HepG2 (cell line): ENCODE results near the gene KLHL3. TPM values are rescaled to one million over a fixed set of nuclear protein-coding genes. Genes with fewer than 3 reads are reported as not detected.

Experiments
- ATAC-seq: fragments of 200-7000 bp; cut with Tn5 transposase; 3 replicates; pipeline ENCODE4 v1.9.1; 2020; ENCODE audit warnings: mild to moderate bottlenecking, moderate library complexity
- BruUV-seq: library from RNA; stranded (reverse); fragments of 400-500 nt; replicated peaks from 2 replicates; lab custom pipeline; 2021; lab: Mats Ljungman, UMichigan
- CTCF ChIA-PET: fragments of 300-600 bp; formaldehyde crosslinking; extraction: SDS; loops from one replicate; lab custom pipeline; 2021; ENCODE audit warnings: low total read pairs, inconsistent platforms, low intra/inter-chr PET ratio; lab: Yijun Ruan, JAX
- POLR2A ChIA-PET: fragments of 350-600 bp; sonication (Branson Sonifier 250); formaldehyde crosslinking; loops from one replicate; lab custom pipeline; 2020; ENCODE audit warnings: antibody characterized with exemption, inconsistent platforms; lab: Yijun Ruan, JAX
- DNase-seq: peaks from one replicate; pipeline ENCODE4 v3.0.0-alpha.2; 2015; ENCODE audit warnings: low spot score
- FAIRE-seq: peaks from 3 replicates; lab custom pipeline; 2011; peaks lifted over from hg19 to GRCh38; lab: Jason Lieb, UNC
- H2AFZ ChIP-seq: one replicate; pipeline ENCODE4 v1.6.1; 2011; ENCODE audit warnings: low read length, inconsistent platforms
- H3K27ac ChIP-seq: fragments of 300-600 bp; 3 replicates; pipeline ENCODE4 v1.8.0; 2011; ENCODE audit warnings: mixed run types, mild to moderate bottlenecking, mixed read lengths, low read length, inconsistent platforms; ENCODE audit not compliant: insufficient read depth; ENCODE audit errors: extremely low read length
- H3K27me3 ChIP-seq, 2 experiments: fragments of 200-600 bp in 1 of 2; 2 replicates in 1 of 2; 3 replicates in 1 of 2; pipeline versions ENCODE4 v1.6.0 to v1.8.0; 2011; ENCODE audit warnings: low read length in 2 of 2, mild to moderate bottlenecking in 2 of 2, moderate library complexity in 2 of 2, inconsistent platforms in 1 of 2; ENCODE audit not compliant: insufficient read depth in 2 of 2, control insufficient read depth in 1 of 2
- H3K36me3 ChIP-seq, 2 experiments: fragments of 200-600 bp in 1 of 2; replicated peaks in 1 of 2; 2 replicates in 1 of 2; 3 replicates in 1 of 2; pipeline versions ENCODE4 v1.5.1 to v1.8.0; 2011; ENCODE audit warnings: low read length in 2 of 2, inconsistent platforms in 1 of 2; ENCODE audit not compliant: insufficient read depth in 2 of 2, control insufficient read depth in 1 of 2
- H3K4me1 ChIP-seq: 2 replicates; pipeline ENCODE4 v1.5.1; 2012; ENCODE audit warnings: low read length, inconsistent platforms; ENCODE audit not compliant: insufficient read depth
- H3K4me2 ChIP-seq: 2 replicates; pipeline ENCODE4 v1.6.0; 2011; ENCODE audit warnings: low read depth, low read length, inconsistent platforms
- H3K4me3 ChIP-seq, 3 experiments: fragments of 200-600 bp in 1 of 3; sonication (generic), shearing (Covaris generic) in 1 of 3; replicated peaks in 1 of 3; 2 replicates each; pipeline ENCODE4 v1.5.1; 2011 to 2016; ENCODE audit warnings: low read length in 3 of 3, inconsistent platforms in 2 of 3, low read depth in 2 of 3, mild to moderate bottlenecking in 2 of 3, control low read depth in 1 of 3, mixed read lengths in 1 of 3; ENCODE audit not compliant: insufficient read depth in 1 of 3
- H3K79me2 ChIP-seq: one replicate; pipeline ENCODE4 v1.6.1; 2011; ENCODE audit warnings: low read length, inconsistent platforms; ENCODE audit not compliant: insufficient read depth
- H3K9ac ChIP-seq: 2 replicates; pipeline ENCODE4 v1.6.0; 2011; ENCODE audit warnings: mild to moderate bottlenecking, low read depth, low read length, inconsistent platforms; ENCODE audit not compliant: insufficient read depth
- H3K9me3 ChIP-seq: 2 replicates; pipeline ENCODE4 v1.5.1; 2012; ENCODE audit warnings: mild to moderate bottlenecking, low read length
- H4K20me1 ChIP-seq: 2 replicates; pipeline ENCODE4 v1.6.0; 2011; ENCODE audit warnings: inconsistent platforms, mild to moderate bottlenecking, low read length, moderate library complexity; ENCODE audit not compliant: insufficient read depth
- BCLAF1 ChIP-seq: fragments of 450-650 bp; IDR thresholded peaks from 2 replicates; pipeline ENCODE4 v1.6.1; 2017; ENCODE audit warnings: mild to moderate bottlenecking
- DNMT1 ChIP-seq: sonication (generic); formaldehyde crosslinking; IDR thresholded peaks from 2 replicates; pipeline ENCODE4 v1.5.1; 2020; ENCODE audit warnings: mild to moderate bottlenecking, missing genetic modification reagents
- EED ChIP-seq: sonication (generic); formaldehyde crosslinking; IDR thresholded peaks from 2 replicates; pipeline ENCODE4 v1.5.0; 2020; ENCODE audit warnings: mild to moderate bottlenecking, missing genetic modification reagents
- FOXJ3 ChIP-seq: sonication (generic); formaldehyde crosslinking; IDR thresholded peaks from 2 replicates; pipeline ENCODE4 v1.4.0; 2020; ENCODE audit warnings: missing genetic modification reagents, mild to moderate bottlenecking, borderline replicate concordance
- HNRNPK ChIP-seq: fragments of 200-400 bp; formaldehyde crosslinking; IDR thresholded peaks from 2 replicates; pipeline ENCODE4 v1.6.1; 2018; ENCODE audit warnings: low read length, low read depth, moderate library complexity, mild to moderate bottlenecking; ENCODE audit not compliant: poor library complexity, severe bottlenecking
- HOXA3 ChIP-seq: sonication (generic); formaldehyde crosslinking; IDR thresholded peaks from 2 replicates; pipeline ENCODE4 v1.5.0; 2020; ENCODE audit warnings: missing genetic modification reagents
- NCOA1 ChIP-seq: sonication (generic); formaldehyde crosslinking; IDR thresholded peaks from 2 replicates; pipeline ENCODE4 v1.9.0; 2021; ENCODE audit warnings: missing genetic modification reagents
- PTBP1 ChIP-seq: fragments of 200-400 bp; formaldehyde crosslinking; IDR thresholded peaks from 2 replicates; pipeline ENCODE4 v1.6.1; 2018; ENCODE audit warnings: low read length, low read depth; ENCODE audit not compliant: poor library complexity, severe bottlenecking
- SNAPC5 ChIP-seq: sonication (generic); formaldehyde crosslinking; IDR thresholded peaks from 2 replicates; pipeline ENCODE4 v1.8.1; 2023; ENCODE audit warnings: mild to moderate bottlenecking, missing genetic modification reagents, borderline replicate concordance
- TFE3 ChIP-seq: IDR thresholded peaks from 2 replicates; pipeline ENCODE4 v1.6.1; 2016
- TIGD3 ChIP-seq: sonication (generic); formaldehyde crosslinking; IDR thresholded peaks from 2 replicates; pipeline ENCODE4 v1.5.1; 2020; ENCODE audit warnings: mild to moderate bottlenecking, missing genetic modification reagents, borderline replicate concordance
- ZBED4 ChIP-seq: sonication (generic); formaldehyde crosslinking; IDR thresholded peaks from 2 replicates; pipeline ENCODE4 v1.4.0; 2020; ENCODE audit warnings: missing genetic modification reagents, borderline replicate concordance
- ZIK1 ChIP-seq: sonication (generic); formaldehyde crosslinking; IDR thresholded peaks from 2 replicates; pipeline ENCODE4 v1.5.0; 2020; ENCODE audit warnings: mild to moderate bottlenecking, low read depth, missing genetic modification reagents, borderline replicate concordance
- ZNF317 ChIP-seq: sonication (generic); formaldehyde crosslinking; IDR thresholded peaks from 2 replicates; pipeline ENCODE4 v1.5.0; 2020; ENCODE audit warnings: mild to moderate bottlenecking, missing genetic modification reagents
- ZNF580 ChIP-seq: IDR thresholded peaks from 2 replicates; pipeline ENCODE4 v1.6.1; 2016; ENCODE audit warnings: low read depth, borderline replicate concordance
- WGBS: methylation state at CpG from one replicate; pipeline ENCODE4 v1.1.6; 2017; ENCODE audit warnings: low lambda C conversion rate; 5-methylcytosine and 5-hydroxymethylcytosine counted together
- in situ Hi-C: cut with HindIII; loops from 2 replicates; pipeline ENCODE4 v1.10.0; 2017; ENCODE audit warnings: low pct_unique_long_range_greater_than_20kb; ENCODE audit not compliant: extremely low pct_ligation_motif_present
- intact Hi-C: fragments of 100-400 bp; cut with micrococcal nuclease; formaldehyde crosslinking; loops from one replicate; pipeline ENCODE4 v1.10.0; 2022; ENCODE audit not compliant: unreplicated experiment
- polyA plus RNA-seq, 8 experiments: library from polyadenylated mRNA; depleted of rRNA in 3 of 8; stranded (reverse) in 7 of 8; unstranded in 1 of 8; fragments of >200 nt; fragmentation: Illumina TruSeq in 4 of 8; extraction: Trizol in 4 of 8; gene quantifications; 2 replicates each; pipeline versions ENCODE4 v1.2.1 to v1.2.3, GENCODE V29; 2011 to 2016; ENCODE audit warnings: low read depth in 4 of 8, missing spikeins in 1 of 8, mixed read lengths in 1 of 8; ENCODE audit not compliant: insufficient read depth in 1 of 8
- total RNA-seq, 5 experiments: library from RNA; depleted of rRNA; stranded (reverse); fragments of >200 nt; fragmentation: Illumina TruSeq; extraction: Trizol; gene quantifications; 2 replicates each; pipeline ENCODE4 v1.2.3, GENCODE V29; 2016; ENCODE audit warnings: low read depth in 1 of 5

Gene KLHL3
- total and polyA plus RNA-seq, 2 of the 13 experiments (the other 11 are each of a cell fraction or from before 2014, with no cell fraction given), result 0.02 to 0.08 TPM

GRCh38 chr5:137672881-137673280 is 63.0 kb downstream of the KLHL3 start:
- POLR2A ChIA-PET, result no interaction called here
- no peak for FAIRE-seq
- CTCF ChIA-PET, result no interaction called here

More at GRCh38 chr5:137672881-137673280, 63.0 kb downstream of the KLHL3 start:
- intact Hi-C loops, result no loop called here
- no peak overlapping the region for H2AFZ ChIP-seq
- no peak for ATAC-seq
- in situ Hi-C loops, result no loop called here
- BruUV-seq, result no TSS peak
- H3K4me1 ChIP-seq, result peaks cover 10% of the 10 kb centered on the region
- no peak overlapping the region for H3K27ac ChIP-seq
- H4K20me1 ChIP-seq, result no peaks in the 10 kb centered on the region
- no peaks in the 10 kb centered on the region for H3K79me2 ChIP-seq
- no peak overlapping the region for H3K4me3 ChIP-seq
- no peak overlapping the region for H3K9ac ChIP-seq
- no peaks in the 10 kb centered on the region for H3K27me3 ChIP-seq
- DNase-seq, result no peak
- TF ChIP-seq HNRNPK, result no peak
- no peak for TF ChIP-seq TIGD3
- no peak for TF ChIP-seq NCOA1 (CRISPR knock-in tag)
- TF ChIP-seq SNAPC5 (CRISPR knock-in tag), result no peak
- TF ChIP-seq PTBP1, result no peak
- TF ChIP-seq BCLAF1, result no peak
- no peak for TF ChIP-seq ZNF580 (CRISPR knock-in tag)
- no peak for TF ChIP-seq ZBED4 (CRISPR knock-in tag)
- TF ChIP-seq HOXA3 (CRISPR knock-in tag), result no peak
- no peak for TF ChIP-seq ZIK1 (CRISPR knock-in tag)
- no peak for TF ChIP-seq FOXJ3 (CRISPR knock-in tag)
- no peak for TF ChIP-seq ZNF317 (CRISPR knock-in tag)
- TF ChIP-seq TFE3 (CRISPR knock-in tag), result no peak
- TF ChIP-seq DNMT1, result no peak
- TF ChIP-seq EED (CRISPR knock-in tag), result no peak
- H3K4me2 ChIP-seq, result no peak overlapping the region
- WGBS, result 86% methylated on average over 1 of the region's 3 CpGs
- H3K36me3 ChIP-seq, result no peaks in the 10 kb centered on the region
- no peaks in the 10 kb centered on the region for H3K9me3 ChIP-seq
